Liver (tissue), 9 donors: ENCODE measurements around the gene FCRL2. TPM values are rescaled to one million over a fixed set of nuclear protein-coding genes. Genes with fewer than 3 reads are reported as not detected.

Source experiments
- DNase-seq: peaks from one replicate; pipeline ENCODE4 v3.0.0-alpha.2; 2017; ENCODE audit warnings: low spot score
- H3K27ac ChIP-seq, 2 donors: one replicate each; pipeline ENCODE4 v1.7.0; 2013; ENCODE audit warnings: inconsistent platforms in 2 of 2, low read length in 2 of 2, control low read depth in 1 of 2, low read depth in 1 of 2, mild to moderate bottlenecking in 1 of 2
- H3K27me3 ChIP-seq, 4 donors: one replicate each; pipeline versions ENCODE4 v1.6.1 to v1.7.0; 2013; ENCODE audit warnings: low read length in 3 of 4, inconsistent platforms in 1 of 4, mild to moderate bottlenecking in 1 of 4, moderate library complexity in 1 of 4; ENCODE audit not compliant: control insufficient read depth in 4 of 4, insufficient read depth in 4 of 4
- H3K36me3 ChIP-seq, 4 donors: one replicate each; pipeline versions ENCODE4 v1.6.1 to v1.7.0; 2013; ENCODE audit warnings: low read length in 3 of 4, mild to moderate bottlenecking in 3 of 4, low read depth in 1 of 4, moderate library complexity in 1 of 4; ENCODE audit not compliant: control insufficient read depth in 4 of 4, insufficient read depth in 3 of 4
- H3K4me1 ChIP-seq, 4 donors: one replicate each; pipeline versions ENCODE4 v1.6.1 to v1.7.0; 2013; ENCODE audit warnings: low read length in 3 of 4, mild to moderate bottlenecking in 3 of 4, moderate library complexity in 1 of 4; ENCODE audit not compliant: control insufficient read depth in 4 of 4, insufficient read depth in 4 of 4
- H3K4me3 ChIP-seq, 3 donors: one replicate each; pipeline versions ENCODE4 v1.6.1 to v1.7.0; 2013; ENCODE audit warnings: low read length in 3 of 3, control low read depth in 1 of 3, low read depth in 1 of 3, mild to moderate bottlenecking in 1 of 3
- H3K9ac ChIP-seq, 2 donors: one replicate each; pipeline ENCODE4 v1.7.0; 2013; ENCODE audit warnings: low read length in 2 of 2, mild to moderate bottlenecking in 2 of 2, moderate library complexity in 2 of 2, control low read depth in 1 of 2, low read depth in 1 of 2
- H3K9me3 ChIP-seq, 4 donors: one replicate each; pipeline versions ENCODE4 v1.6.1 to v1.7.0; 2013; ENCODE audit warnings: low read length in 3 of 4; ENCODE audit not compliant: control insufficient read depth in 4 of 4
- ATF3 ChIP-seq: IDR thresholded peaks from 2 replicates; pipeline ENCODE4 v1.6.1; 2016; ENCODE audit warnings: antibody characterized with exemption
- EGR1 ChIP-seq, 2 donors: IDR thresholded peaks; 2 replicates each; pipeline ENCODE4 v1.6.1; 2016 to 2018; ENCODE audit warnings: antibody characterized with exemption in 2 of 2, low read depth in 2 of 2
- FOXA1 ChIP-seq: IDR thresholded peaks from 2 replicates; pipeline ENCODE4 v1.6.1; 2016; ENCODE audit warnings: antibody characterized with exemption
- FOXA2 ChIP-seq: IDR thresholded peaks from 2 replicates; pipeline ENCODE4 v1.6.1; 2016; ENCODE audit warnings: antibody characterized with exemption
- GABPA ChIP-seq, 2 donors: IDR thresholded peaks in 1 of 2; conservative IDR thresholded peaks in 1 of 2; 2 replicates each; pipeline ENCODE4 v1.6.1; 2016; ENCODE audit warnings: antibody characterized with exemption in 2 of 2, mild to moderate bottlenecking in 1 of 2, moderate library complexity in 1 of 2
- HNF4A ChIP-seq, 2 donors: conservative IDR thresholded peaks; 2 replicates each; pipeline ENCODE4 v1.6.1; 2016; ENCODE audit warnings: antibody characterized with exemption in 2 of 2, mild to moderate bottlenecking in 2 of 2
- HNF4G ChIP-seq: IDR thresholded peaks from 2 replicates; pipeline ENCODE4 v1.6.1; 2016; ENCODE audit warnings: antibody characterized with exemption
- NR2F2 ChIP-seq: IDR thresholded peaks from 2 replicates; pipeline ENCODE4 v1.6.1; 2016; ENCODE audit warnings: antibody characterized with exemption
- RAD21 ChIP-seq, 2 donors: IDR thresholded peaks; 2 replicates each; pipeline ENCODE4 v1.6.1; 2016; ENCODE audit warnings: antibody characterized with exemption in 2 of 2, mild to moderate bottlenecking in 2 of 2
- RXRA ChIP-seq, 2 donors: IDR thresholded peaks; 2 replicates each; pipeline ENCODE4 v1.6.1; 2017 to 2018; ENCODE audit warnings: antibody characterized with exemption in 2 of 2, mild to moderate bottlenecking in 1 of 2
- SP1 ChIP-seq: IDR thresholded peaks from 2 replicates; pipeline ENCODE4 v1.6.1; 2018; ENCODE audit warnings: antibody characterized with exemption, mild to moderate bottlenecking
- TAF1 ChIP-seq: conservative IDR thresholded peaks from 2 replicates; pipeline ENCODE4 v1.6.1; 2016; ENCODE audit warnings: antibody characterized with exemption, mild to moderate bottlenecking
- YY1 ChIP-seq: IDR thresholded peaks from 2 replicates; pipeline ENCODE4 v1.6.1; 2016; ENCODE audit warnings: antibody characterized with exemption, mild to moderate bottlenecking
- WGBS: extraction: QIAGEN DNeasy Blood & Tissue Kit; methylation state at CpG from one replicate; pipeline ENCODE4 v1.1.7; 2013; 5-methylcytosine and 5-hydroxymethylcytosine counted together
- polyA plus RNA-seq, 2 donors: library from polyadenylated mRNA; stranded (reverse) in 1 of 2; unstranded in 1 of 2; fragments of 200-250 nt in 1 of 2; fragments of >200 nt in 1 of 2; fragmentation: Nextera tagmentation in 1 of 2; extraction: Ambion mirVana in 1 of 2; gene quantifications; one replicate each; pipeline versions ENCODE4 v1.2.1 to v1.2.3, GENCODE V29; 2013 to 2015
- total RNA-seq, 2 donors: library from RNA; depleted of rRNA; stranded (reverse); fragments of >200 nt; gene quantifications; one replicate each; pipeline ENCODE4 v1.2.3, GENCODE V29; 2014
- TF ChIP-seq, protein P1 (sequence below): fragments of 150-350 bp; IDR thresholded peaks from 2 replicates; pipeline ENCODE4 v1.5.1; 2017; ENCODE audit warnings: improper control_type of control experiment, low read depth, low read length; ENCODE audit not compliant: missing input control
- TF ChIP-seq, protein P2 (sequence below): IDR thresholded peaks from 2 replicates; pipeline ENCODE4 v1.6.1; 2016; ENCODE audit warnings: antibody characterized with exemption
- TF ChIP-seq, protein P3 (sequence below): IDR thresholded peaks from 2 replicates; pipeline ENCODE4 v1.6.1; 2016; ENCODE audit warnings: antibody characterized with exemption
- donor health status: healthy.
- donor health status: healthy.
- donor health status: healthy.
- donor health status: healthy.
- donor health status: healthy.

FCRL2 gene
- total and polyA plus RNA-seq, 4 donors, result 0.08 to 0.43 (median 0.23) TPM; not detected in 1

DNA sequence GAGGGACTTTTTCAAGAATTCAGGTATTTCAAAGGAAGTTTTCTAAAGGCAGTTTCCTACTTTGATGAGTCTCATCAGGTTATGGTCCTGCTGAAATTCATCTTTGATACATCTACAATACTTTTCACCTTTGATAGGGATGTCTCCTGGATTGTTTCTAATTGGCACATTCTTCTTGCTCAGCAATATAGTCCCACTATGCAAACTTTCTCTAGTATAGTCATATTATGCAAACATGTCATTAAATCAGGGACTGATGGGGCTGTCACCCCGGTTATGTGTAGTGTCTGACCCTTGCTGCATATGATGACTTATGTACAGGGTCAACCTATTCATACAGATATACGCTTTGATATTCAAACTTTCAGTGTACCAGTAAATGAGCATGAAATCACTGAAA lies 43.4 kb upstream of the FCRL2 start:
- Histone ChIP-seq H3K9ac (no peak overlapping the region), H3K27ac (no peak overlapping the region), H3K36me3 (no peaks in the 10 kb centered on the region), H3K4me3 (no peak overlapping the region), H3K4me1 (no peaks in the 10 kb centered on the region), H3K9me3 (no peaks in the 10 kb centered on the region), H3K27me3 (no peaks in the 10 kb centered on the region)
- no peak for DNase-seq
- 71% methylated on average over 2 of the region's 2 CpGs for WGBS
- TF ChIP-seq NR2F2, result no peak
- TF ChIP-seq, protein P1, sequence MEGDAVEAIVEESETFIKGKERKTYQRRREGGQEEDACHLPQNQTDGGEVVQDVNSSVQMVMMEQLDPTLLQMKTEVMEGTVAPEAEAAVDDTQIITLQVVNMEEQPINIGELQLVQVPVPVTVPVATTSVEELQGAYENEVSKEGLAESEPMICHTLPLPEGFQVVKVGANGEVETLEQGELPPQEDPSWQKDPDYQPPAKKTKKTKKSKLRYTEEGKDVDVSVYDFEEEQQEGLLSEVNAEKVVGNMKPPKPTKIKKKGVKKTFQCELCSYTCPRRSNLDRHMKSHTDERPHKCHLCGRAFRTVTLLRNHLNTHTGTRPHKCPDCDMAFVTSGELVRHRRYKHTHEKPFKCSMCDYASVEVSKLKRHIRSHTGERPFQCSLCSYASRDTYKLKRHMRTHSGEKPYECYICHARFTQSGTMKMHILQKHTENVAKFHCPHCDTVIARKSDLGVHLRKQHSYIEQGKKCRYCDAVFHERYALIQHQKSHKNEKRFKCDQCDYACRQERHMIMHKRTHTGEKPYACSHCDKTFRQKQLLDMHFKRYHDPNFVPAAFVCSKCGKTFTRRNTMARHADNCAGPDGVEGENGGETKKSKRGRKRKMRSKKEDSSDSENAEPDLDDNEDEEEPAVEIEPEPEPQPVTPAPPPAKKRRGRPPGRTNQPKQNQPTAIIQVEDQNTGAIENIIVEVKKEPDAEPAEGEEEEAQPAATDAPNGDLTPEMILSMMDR, result no peak
- TF ChIP-seq, protein P2, sequence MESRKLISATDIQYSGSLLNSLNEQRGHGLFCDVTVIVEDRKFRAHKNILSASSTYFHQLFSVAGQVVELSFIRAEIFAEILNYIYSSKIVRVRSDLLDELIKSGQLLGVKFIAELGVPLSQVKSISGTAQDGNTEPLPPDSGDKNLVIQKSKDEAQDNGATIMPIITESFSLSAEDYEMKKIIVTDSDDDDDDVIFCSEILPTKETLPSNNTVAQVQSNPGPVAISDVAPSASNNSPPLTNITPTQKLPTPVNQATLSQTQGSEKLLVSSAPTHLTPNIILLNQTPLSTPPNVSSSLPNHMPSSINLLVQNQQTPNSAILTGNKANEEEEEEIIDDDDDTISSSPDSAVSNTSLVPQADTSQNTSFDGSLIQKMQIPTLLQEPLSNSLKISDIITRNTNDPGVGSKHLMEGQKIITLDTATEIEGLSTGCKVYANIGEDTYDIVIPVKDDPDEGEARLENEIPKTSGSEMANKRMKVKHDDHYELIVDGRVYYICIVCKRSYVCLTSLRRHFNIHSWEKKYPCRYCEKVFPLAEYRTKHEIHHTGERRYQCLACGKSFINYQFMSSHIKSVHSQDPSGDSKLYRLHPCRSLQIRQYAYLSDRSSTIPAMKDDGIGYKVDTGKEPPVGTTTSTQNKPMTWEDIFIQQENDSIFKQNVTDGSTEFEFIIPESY, result no peak

GRCh38 chr1:157819896-157820295 lies 43.0 kb upstream of the FCRL2 start, which contains the start of gene FCRL1:
FCRL1 (minus strand) TSS chr1:157820120; CDS start chr1:157820037, 83 bp downstream.
- no peak for DNase-seq
- Histone ChIP-seq H3K27me3 (no peaks in the 10 kb centered on the region), H3K9me3 (no peaks in the 10 kb centered on the region), H3K4me1 (no peaks in the 10 kb centered on the region), H3K36me3 (no peaks in the 10 kb centered on the region), H3K4me3 (no peak within 1 kb of the TSS), H3K9ac (no peak within 1 kb of the TSS), H3K27ac (no peak within 1 kb of the TSS)
- 48% methylated on average over 3 of the region's 3 CpGs for WGBS
- no peak for TF ChIP-seq FOXA1
- TF ChIP-seq RAD21 (IDR thresholded peaks at IDR 0.05), result no peak
- TF ChIP-seq GABPA (IDR thresholded peaks at IDR 0.05 in 1 of 2, conservative IDR thresholded peaks at IDR 0.05 in 1 of 2), result no peak
- TF ChIP-seq, protein P3, sequence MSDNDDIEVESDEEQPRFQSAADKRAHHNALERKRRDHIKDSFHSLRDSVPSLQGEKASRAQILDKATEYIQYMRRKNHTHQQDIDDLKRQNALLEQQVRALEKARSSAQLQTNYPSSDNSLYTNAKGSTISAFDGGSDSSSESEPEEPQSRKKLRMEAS, result no peak
- no peak for TF ChIP-seq SP1
- TF ChIP-seq HNF4A (conservative IDR thresholded peaks at IDR 0.05), result no peak
- TF ChIP-seq FOXA2, result no peak
- TF ChIP-seq NR2F2, result no peak
- no peak for TF ChIP-seq ATF3

GRCh38 chr1:157819215-157819614 lies 42.3 kb upstream of the FCRL2 start:
- Histone ChIP-seq H3K4me1 (no peaks in the 10 kb centered on the region), H3K9ac (no peak overlapping the region), H3K27ac (no peak overlapping the region), H3K36me3 (no peaks in the 10 kb centered on the region), H3K4me3 (no peak overlapping the region), H3K27me3 (no peaks in the 10 kb centered on the region), H3K9me3 (peaks cover 0 to 1% (median 0%) of the 10 kb centered on the region in 4 donors)
- 59% methylated on average over 2 of the region's 2 CpGs for WGBS
- DNase-seq, result no peak
- no peak for TF ChIP-seq EGR1 (IDR thresholded peaks at IDR 0.05; ENCODE audit: low read depth in 2 of 2)
- no peak for TF ChIP-seq GABPA (IDR thresholded peaks at IDR 0.05 in 1 of 2, conservative IDR thresholded peaks at IDR 0.05 in 1 of 2)
- TF ChIP-seq, protein P1, result no peak
- TF ChIP-seq, protein P2, result no peak
- no peak for TF ChIP-seq ATF3
- no peak for TF ChIP-seq HNF4A (conservative IDR thresholded peaks at IDR 0.05)
- TF ChIP-seq FOXA2, result no peak
- no peak for TF ChIP-seq NR2F2
- TF ChIP-seq TAF1, result no peak
- TF ChIP-seq HNF4G, result no peak
- TF ChIP-seq RXRA (IDR thresholded peaks at IDR 0.05), result no peak
- no peak for TF ChIP-seq YY1
- no peak for TF ChIP-seq SP1
